GM18517 (cell line): ENCODE data around the gene MYO7A.

Source experiments
- ATAC-seq: cut with Tn5 transposase; IDR thresholded peaks from one replicate; pipeline ENCODE4 v1.9.1; 2021; ENCODE audit warnings: mild to moderate bottlenecking, moderate library complexity; ENCODE audit not compliant: unreplicated experiment

Gene MYO7A

DNA sequence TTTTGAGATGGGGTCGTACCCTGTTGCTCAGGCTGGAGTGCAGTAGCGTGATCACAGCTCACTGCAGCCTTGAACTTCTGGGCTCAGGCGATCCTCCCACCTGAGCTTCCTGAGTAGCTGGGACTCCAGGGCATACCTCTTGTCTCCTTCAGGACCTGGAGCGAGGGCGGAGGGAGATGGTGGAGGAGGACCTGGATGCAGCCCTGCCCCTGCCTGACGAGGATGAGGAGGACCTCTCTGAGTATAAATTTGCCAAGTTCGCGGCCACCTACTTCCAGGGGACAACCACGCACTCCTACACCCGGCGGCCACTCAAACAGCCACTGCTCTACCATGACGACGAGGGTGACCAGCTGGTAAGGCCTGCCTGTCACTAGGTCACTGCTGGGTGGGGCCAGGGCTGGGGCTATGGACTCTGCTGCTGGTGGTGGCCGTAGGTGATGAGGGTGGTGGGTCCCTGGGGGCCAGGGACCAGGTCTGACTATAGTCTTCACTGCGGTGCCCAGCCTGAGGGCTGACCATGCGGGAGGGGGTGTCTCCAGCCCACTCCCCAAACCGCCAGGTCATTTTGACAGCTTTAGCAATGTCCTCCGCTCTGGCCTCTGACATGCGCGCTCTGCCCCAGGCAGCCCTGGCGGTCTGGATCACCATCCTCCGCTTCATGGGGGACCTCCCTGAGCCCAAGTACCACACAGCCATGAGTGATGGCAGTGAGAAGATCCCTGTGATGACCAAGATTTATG lies 53.9 kb downstream of the MYO7A start:
- ATAC-seq, result no peak

DNA sequence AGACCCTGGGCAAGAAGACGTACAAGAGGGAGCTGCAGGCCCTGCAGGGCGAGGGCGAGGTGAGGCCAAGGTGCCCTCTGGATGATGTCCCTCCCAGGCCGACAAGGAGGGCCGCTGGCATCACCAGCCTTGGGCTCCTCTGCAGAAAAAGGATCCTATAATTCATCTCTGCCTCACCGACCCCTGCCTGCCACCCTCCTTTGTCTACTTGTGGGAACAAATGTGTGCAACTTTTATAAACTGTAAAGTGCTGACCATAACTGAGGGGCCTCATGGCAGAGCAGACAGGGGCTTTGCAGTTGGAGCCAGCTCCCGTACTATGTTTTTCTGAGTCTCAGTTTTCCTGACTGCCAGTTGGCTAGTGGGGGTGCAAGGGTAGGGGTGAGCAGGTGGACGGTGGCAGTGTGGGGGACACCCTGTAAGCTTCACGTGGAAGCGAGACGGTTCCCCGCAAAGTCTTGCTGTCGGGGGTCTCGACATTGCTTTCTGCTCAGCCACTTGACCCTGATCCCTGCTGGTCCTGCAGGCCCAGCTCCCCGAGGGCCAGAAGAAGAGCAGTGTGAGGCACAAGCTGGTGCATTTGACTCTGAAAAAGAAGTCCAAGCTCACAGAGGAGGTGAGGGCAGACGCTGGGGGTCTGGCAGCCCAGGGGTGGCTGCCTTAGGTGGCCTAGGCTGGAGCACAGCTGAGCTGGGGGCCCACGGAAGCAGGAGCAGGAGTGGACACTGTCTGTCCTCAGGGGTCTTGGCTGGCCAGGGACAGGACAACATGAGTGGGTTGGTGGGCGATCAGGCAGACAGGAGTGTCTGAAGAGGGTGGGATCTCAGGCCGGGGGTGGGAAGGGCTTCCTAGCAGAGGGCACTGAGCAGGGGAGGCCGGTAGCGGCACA lies 54.7 kb downstream of the MYO7A start:
- no peak for ATAC-seq

DNA sequence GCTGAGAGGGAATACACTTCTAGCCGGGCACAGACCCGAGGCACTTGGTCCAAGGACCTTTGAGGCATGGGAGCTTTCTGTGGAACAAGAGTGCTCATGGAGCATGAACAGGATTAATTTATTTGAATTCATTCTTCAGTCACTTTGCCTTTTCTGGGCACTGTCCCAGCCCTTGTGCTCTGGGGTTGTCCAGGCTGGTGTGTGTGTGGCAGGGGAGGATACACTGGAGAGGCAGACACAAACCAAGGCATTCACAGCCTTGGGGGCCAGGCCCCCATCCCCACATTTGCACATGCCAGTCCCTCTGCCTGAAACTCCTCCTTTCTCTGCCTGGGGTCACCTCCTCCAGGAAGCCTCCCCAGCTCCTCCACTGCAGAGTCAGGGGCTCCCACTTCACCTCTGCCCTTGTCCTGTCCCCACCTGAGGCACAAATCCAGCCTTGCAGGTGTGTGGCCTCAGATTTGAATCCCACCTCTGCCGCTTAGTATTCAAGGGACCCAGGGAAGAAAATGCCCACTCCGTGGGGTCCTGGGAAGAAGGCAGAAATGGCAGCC lies 55.5 kb downstream of the MYO7A start:
- no peak for ATAC-seq

DNA sequence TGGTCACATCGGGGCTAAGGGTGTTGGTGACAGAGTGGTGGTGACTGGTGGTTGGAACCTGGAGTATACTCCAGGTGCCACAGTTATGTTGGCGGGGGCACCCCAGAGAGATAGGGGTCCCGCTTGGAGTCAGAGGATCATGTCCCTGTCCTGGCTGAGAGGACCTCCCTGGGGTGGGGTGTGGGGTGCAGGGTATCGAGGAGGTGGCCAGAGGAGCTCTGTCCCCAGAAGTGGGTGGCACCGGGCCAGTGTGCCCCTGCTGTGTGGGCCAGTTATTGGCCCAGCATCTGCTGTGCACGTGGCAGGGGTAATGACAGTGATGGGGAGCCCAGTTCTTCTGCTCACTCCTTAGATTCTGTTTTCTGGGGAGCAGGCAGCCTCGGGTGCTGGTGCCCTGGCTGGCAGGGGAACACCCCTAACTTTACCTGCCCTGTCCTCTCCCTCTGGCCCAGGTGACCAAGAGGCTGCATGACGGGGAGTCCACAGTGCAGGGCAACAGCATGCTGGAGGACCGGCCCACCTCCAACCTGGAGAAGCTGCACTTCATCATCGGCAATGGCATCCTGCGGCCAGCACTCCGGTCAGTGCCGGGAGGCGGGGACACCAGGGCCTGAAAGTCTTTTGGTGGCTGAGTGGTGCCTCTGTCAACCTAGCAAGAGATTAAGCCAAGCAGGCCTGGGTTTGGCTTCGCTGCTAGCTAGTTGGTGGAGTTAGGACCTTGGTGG lies 56.3 kb downstream of the MYO7A start:
- ATAC-seq, result no peak

DNA sequence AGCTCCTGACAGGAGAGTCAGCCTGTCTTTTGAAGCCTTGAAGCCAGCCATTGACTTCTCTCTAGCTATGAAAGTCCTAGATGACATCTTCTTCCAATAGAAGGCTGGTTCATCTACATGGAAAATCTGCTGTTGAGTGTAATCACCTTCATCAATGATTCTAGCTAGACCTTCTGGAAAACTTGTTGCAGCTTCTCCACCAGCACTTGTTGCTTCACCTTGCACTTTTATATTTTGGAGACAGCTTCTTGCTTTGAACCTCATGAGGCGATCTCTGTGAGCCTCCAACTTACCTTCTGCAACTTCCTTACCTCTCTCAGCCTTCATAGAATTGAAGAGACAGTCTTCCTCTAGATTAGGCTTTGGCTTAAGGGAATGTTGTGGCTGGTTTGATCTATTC lies 58.3 kb downstream of the MYO7A start:
- ATAC-seq, result no peak

DNA sequence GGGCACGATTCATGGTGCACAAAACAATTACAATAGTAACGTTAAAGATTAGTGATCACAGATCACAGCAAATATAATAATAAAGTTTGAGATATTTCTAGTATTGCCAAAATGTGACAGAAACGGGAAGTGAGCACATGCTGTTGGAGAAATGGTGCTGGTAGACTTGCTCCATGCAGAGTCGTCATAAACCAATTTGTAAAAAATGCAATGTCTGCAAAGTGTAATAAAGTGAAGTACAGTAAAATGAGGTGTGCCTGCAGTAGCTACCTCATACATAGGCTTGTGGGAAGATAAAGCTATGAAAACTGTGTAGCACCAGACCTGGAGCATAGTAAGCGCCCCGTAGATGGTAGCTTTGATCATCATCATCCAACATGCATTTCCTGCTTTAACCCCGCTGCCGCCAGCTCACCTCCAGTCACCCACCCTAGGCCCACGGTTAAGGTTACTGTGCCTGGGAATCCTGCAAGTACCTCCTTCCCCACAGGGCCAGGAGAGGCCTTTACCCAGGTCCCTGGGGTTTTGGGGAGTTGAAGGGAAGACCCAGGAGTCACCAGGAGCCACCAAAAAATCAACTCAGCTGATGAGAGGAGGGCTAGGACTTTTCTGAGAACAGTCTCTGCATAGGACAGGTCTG lies 59.2 kb downstream of the MYO7A start:
- ATAC-seq, result no peak

DNA sequence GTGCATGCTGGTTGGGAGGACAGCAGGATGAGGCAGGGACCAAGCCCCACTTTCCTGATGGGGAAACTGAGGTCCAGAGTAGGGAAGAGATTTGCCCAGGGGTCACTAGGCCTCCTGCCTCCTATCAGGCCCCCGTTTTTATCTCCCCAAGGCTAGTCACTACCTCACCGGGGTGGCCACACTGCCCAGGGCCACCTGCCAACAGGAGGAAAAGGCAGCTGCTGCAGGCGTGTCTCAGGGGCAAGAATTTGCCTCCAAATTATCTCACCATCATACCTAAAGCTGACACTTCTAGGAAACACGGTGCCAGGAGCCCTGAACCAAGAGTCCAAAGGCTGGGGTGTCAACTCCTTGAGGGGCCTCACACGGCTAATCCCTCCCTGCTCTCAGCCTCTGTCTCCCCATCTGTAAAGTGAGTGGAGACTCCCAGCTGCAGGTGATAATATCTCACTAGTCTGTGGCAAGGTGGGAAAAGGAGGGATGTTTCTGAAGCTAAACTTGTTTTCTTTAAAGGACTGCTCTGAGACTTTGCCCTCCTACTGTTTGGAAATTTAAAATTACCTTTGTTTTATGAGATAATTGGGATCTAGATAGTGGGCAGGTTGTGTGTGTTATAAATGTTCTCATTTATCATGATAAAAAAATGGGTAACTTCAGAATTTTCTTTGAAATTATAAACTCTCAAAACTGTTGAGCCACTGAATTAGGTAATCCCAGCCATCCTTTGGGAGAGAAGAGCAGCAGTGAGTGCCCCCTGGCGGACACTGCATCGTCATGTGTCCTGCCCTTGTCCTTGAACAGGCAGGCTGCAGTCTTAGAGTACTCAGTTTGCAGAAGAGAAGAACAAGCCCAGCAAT lies 60.0 kb downstream of the MYO7A start:
- ATAC-seq, result no peak

DNA sequence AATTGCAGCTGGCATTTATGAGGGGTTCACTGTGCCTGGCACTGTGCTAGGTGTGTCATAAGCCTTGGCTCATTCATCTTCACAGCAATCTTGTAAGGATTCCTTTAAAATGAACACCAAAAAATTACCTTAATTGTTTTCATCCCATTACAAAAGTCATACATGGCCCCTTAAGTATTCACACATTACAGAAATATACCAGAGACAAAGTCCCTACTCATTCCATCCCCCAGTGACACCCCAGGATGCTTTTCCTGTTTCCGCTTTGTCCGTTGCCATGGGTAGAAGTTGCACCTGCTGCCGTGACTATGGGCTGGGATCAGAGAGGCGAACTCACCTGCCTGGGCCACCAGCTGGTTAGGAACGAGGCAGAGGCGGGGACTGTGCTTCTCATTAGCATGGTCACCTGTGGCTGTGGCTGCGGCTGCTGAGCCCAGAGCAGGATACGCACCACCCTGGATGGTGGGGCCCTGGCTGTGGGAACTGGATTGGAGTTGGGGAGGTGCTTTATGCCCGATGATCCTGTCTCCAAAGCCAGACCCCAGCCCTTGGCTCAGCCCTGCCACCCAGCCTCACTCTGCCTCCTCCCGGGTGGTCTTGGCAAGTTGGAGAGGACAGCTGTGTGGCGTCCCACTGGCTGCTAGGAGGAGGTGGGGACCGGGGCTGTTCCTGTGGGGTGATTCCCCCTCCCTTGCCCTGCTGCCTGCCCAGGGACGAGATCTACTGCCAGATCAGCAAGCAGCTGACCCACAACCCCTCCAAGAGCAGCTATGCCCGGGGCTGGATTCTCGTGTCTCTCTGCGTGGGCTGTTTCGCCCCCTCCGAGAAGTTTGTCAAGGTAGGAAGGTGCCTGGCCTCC lies 60.8 kb downstream of the MYO7A start:
- no peak for ATAC-seq

DNA sequence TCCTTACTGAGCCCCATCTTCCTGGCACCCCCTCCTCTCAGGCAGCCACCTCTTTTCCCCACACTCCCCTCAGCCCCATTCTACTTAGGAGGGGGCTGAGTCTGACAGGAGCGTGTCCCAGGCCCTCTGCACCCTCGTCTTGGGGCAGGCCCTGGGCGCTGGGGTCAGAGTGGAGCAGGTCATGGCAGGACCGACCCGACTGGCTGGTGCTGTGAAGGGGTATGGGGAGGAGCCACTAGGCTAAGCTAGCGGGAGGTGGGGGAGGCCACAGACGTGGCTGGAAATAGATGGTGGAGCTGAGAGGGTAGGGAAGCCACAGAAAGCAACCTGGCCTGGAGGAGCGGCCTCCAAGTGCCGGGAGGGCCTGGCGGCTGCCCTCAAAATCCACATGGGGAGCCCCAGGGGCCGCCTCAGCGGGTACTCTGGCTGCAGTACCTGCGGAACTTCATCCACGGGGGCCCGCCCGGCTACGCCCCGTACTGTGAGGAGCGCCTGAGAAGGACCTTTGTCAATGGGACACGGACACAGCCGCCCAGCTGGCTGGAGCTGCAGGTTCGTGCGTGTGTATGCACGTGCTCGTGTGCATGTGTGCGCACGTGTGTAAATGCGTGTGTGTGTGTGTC lies 61.7 kb downstream of the MYO7A start:
- ATAC-seq, result no peak

DNA sequence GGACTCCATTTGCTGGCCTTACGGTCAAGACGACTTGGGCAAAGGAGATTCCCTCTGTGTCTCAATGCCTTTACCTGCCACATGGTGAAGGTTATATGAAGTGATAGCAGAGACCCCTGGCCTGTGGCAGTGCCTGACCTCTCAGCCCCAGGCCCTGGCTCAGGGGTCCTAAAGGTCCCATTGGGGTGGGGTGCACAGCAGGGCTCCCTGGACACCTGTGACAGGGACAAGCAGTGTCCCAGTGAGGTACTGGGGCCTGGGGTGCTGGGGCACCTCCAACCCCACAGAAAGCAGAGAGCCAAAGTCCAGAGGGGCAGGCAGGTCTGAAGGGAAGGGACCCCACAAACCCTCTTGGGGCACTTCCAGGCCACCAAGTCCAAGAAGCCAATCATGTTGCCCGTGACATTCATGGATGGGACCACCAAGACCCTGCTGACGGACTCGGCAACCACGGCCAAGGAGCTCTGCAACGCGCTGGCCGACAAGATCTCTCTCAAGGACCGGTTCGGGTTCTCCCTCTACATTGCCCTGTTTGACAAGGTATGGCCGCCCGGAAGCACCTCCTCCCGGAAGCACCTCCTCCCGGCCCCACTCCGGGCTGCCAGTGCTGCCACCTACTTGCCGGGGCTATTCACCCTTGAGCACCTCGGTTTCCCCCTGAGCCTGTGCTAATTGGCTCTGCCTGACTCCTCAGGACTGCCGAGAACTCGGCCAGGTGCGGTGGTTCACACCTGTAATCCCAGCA lies 62.5 kb downstream of the MYO7A start:
- ATAC-seq, result no peak

DNA sequence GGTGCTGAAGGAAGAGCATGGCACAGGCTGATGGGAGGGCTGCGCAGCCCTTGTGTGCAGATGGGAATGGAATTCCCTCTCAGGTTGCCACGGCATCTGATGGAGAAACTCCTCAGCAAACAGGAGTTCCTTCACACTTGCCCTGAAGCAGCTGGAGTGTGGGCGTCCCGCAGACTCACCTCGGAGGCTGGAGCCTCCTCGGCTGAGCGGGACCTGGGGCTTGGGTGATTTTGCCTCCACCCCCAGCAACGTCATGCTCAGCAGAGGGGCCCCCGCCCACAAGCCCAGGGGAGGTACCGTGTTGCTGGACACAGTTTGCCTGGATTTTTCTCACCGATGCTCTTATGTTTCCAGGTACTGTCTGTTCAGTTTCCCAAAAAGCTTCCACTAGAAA lies 63.4 kb downstream of the MYO7A start:
- ATAC-seq, result no peak

DNA sequence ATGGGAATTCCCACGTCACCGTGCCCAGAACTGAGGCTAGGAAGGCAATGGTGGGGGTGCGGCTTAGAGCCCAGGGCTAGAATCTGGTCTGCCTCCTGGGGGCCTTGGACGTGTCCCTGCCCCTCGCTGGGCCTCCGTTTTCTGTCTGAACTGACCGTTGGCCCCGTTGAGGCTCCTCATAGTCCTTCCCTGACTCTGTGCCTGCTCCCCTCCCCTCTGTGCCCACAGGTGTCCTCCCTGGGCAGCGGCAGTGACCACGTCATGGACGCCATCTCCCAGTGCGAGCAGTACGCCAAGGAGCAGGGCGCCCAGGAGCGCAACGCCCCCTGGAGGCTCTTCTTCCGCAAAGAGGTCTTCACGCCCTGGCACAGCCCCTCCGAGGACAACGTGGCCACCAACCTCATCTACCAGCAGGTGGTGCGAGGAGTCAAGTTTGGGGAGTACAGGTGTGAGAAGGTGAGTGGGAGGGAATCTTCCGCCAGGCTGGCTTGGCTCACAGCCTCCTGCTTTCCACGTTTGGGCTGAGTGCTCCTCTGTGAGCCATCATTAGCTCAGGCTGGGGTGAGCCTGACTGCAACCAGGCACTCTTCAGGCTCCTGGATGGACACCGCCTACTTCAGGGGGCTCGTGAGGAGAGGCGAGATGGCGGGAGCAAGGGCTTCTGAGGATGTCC lies 63.9 kb downstream of the MYO7A start:
- no peak for ATAC-seq

DNA sequence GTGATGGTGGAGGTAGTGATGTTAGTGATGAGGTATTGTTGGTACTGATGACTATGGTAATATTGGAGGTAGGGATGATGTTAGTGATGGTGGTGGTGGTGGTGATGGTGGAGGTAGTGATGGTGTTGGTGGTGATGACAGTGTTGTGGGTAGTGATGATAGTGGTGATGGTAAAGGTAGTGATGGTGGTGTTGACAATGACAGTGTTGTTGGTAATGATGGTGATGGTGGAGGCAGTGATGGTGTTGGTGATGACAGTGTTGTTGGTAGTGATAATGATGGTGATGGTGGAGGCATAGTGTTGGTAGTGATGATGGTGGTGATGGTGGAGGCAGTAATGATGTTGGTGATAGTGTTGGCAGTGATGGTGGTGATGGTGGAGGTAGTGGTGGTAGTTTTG lies 65.1 kb downstream of the MYO7A start:
- ATAC-seq, result no peak

DNA sequence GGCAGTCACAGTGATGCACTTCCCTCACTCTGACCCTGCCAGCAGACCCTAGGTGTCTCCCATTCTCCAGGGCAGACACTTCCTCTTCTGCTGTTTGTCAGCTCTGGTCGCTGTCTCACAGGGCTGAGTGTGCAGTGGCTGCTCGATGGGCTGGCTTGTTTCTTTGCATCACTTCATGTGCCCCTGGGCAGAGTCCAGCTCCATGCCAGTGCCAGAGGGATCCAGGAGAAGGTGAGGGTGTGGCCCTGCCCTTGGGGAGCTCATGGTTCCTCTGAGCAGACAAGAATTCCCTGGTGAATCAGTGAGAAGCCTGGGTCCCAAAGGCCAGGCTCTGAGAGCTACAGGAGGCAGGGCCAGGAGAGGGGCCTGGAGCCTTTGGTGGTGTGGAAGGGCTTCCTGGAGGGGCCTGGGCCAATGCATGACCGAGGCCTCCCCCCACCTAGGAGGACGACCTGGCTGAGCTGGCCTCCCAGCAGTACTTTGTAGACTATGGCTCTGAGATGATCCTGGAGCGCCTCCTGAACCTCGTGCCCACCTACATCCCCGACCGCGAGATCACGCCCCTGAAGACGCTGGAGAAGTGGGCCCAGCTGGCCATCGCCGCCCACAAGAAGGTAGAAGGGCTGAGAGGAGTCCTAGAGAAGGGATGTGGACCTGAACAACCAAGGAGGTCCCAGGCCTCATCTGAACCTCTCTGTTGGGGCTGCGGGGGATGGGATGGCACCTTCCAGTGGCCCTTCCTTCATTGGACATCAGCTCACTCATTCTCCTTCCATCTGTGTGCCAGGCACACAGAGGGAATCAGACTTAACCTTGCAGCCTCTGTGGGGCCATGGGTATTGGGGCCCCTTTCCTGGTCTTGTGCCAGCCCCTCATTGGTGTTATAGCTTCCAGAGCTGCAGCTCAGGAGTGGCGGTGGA lies 66.1 kb downstream of the MYO7A start:
- no peak for ATAC-seq

DNA sequence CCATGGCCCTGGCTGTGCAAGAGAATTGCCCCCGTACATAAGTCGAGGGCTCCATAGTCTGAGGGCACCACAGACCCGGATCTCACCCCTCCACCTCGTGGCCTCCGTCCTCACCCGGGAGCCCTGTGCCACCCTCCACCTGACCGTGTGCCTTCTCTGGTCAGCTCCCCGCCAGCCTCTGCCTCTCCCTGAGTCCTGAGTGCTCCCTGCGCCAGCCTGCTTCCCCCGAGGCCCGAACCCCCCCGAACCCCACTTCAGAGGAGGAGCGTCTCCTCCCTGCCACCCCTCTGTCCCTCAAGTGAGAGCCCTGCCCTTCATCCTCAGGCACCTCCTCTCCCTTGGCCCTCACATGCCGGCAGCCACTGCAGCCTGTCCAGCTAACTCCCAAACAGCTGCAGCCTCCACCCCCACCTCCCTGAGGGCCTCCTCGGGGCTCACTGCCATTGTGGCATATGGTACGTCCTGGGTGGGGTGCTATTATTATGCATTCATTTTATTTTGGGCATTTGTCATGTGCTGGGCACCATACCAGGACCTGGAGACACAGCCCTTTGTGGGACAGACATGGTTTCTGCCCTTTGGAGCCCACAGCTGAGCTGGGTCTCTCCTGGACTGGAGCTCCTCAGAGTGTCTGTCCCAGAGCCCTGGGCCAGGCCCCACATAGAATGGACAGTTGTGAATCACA lies 67.2 kb downstream of the MYO7A start:
- ATAC-seq, result no peak

DNA sequence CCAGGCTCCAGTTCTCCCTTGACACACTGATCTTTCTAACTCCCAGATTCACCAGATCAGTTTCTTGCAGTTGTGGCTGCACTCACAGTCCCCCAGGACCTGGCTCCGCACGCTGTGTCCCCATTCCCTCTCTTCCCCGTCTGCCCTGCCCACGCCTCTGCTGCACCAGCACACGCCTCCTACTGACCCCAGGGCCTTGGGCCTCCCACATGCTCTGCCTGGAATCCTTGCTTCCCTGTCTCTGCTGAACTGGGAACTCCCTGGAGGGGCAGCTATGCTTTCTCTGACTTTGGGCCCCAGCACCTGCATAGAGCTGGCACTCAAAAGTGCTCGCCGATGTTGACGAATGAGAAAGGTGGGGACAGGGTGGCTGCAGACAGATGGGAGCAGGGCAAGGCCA lies 68.9 kb downstream of the MYO7A start:
- no peak for ATAC-seq
